ENCODE data around the gene FRS3. TPM values are rescaled to one million over a fixed set of nuclear protein-coding genes. Genes with fewer than 3 reads are reported as not detected.

Gene FRS3
- total RNA-seq, 1 donor from 2014 or later = 5.3 TPM

DNA sequence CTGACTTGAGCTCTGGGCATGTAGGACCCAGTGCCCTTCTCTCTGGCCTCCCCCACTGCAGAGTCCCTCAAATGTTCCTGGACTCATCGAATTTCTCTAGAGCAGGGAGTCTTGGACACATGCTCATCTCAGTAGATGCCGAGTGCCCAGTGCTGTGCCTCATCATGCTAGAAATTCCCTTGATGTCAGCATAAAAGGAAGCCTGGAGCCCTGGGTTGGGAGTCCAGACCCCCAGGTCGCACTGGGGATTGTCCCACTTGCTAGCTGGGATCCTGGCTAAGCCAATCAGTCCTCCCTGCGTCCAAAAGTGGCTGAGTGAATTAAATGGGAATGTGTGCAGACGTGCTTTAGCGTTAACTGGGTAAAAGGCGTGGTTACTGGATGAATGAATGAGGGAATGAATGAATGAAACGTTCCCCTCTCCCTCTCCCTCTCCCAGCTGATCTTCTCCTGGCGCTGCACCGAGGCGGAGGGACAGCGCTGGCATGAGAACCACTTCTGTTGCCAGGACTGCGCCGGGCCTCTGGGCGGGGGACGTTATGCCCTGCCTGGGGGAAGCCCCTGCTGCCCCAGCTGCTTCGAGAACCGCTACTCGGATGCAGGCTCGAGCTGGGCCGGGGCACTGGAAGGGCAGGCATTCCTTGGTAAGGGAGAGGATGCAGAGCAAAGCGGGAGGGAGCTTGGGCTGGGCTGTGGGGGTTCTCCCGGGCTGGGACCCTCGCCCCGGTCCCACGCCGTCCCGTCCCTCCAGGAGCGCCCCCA is 6.2 kb upstream of the FRS3 start:
- no peak for TF ChIP-seq CTCF (IDR thresholded peaks at IDR 0.05; ENCODE audit: borderline replicate concordance)
- Histone ChIP-seq H3K4me1 (peaks cover 95% of the 10 kb centered on the region), H3K4me3 (peak overlapping the region; percentile 90), H3K36me3 (peaks cover 28% of the 10 kb centered on the region), H3K9me3 (replicated peaks) (no peaks in the 10 kb centered on the region), H3K27ac (replicated peaks) (peak overlapping the region; percentile 95), H3K27me3 (ENCODE audit: low read depth) (no peaks in the 10 kb centered on the region)
- intact Hi-C loops (cut with micrococcal nuclease) = loop anchor here (10.0 kb wide), 1 partner anchor 259 kb away; no protein-coding TSS in a partner anchor
- peak; percentile 35 for DNase-seq

DNA sequence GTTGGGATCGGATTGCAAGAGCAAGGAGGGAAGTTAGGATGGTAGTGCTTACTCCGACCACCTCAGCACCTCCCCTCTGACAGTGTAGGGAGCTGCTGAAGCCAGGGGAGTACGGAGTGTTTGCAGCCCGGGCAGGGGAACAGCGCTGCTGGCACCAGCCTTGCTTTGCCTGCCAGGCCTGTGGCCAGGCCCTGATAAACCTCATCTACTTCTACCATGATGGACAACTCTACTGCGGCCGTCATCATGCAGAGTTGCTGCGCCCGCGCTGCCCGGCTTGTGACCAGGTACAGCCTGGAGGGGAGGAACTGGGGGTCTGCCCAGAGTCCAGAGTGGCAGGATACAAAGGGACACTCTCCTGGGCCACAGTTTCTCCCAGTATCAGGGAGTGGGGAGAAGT is 5.6 kb upstream of the FRS3 start:
- peak; percentile 41 for DNase-seq
- TF ChIP-seq CTCF (IDR thresholded peaks at IDR 0.05; ENCODE audit: borderline replicate concordance) = no peak
- Histone ChIP-seq H3K9me3 (replicated peaks) (no peaks in the 10 kb centered on the region), H3K4me1 (peaks cover 95% of the 10 kb centered on the region), H3K27ac (replicated peaks) (peak overlapping the region; percentile 95), H3K4me3 (peak overlapping the region; percentile 90), H3K36me3 (peaks cover 22% of the 10 kb centered on the region), H3K27me3 (ENCODE audit: low read depth) (no peaks in the 10 kb centered on the region)
- intact Hi-C loops (cut with micrococcal nuclease) = loop anchor here (10.0 kb wide), 1 partner anchor 260 kb away; no protein-coding TSS in a partner anchor

- TF ChIP-seq CTCF (IDR thresholded peaks at IDR 0.05; ENCODE audit: borderline replicate concordance) = no peak
- peak overlapping the region; percentile 95 for H3K27ac ChIP-seq (replicated peaks)
- H3K27me3 ChIP-seq (ENCODE audit: low read depth) = no peaks in the 10 kb centered on the region
- peaks cover 91% of the 10 kb centered on the region for H3K4me1 ChIP-seq
- no peak for DNase-seq
- H3K4me3 ChIP-seq = no peak overlapping the region
- H3K36me3 ChIP-seq = peaks cover 16% of the 10 kb centered on the region
- H3K9me3 ChIP-seq (replicated peaks) = no peaks in the 10 kb centered on the region
- intact Hi-C loops (cut with micrococcal nuclease) = loop anchor here (10.0 kb wide), 1 partner anchor 260 kb away; no protein-coding TSS in a partner anchor
Measured at GRCh38 chr6:41784581-41785171, 5.0 kb upstream of the FRS3 start.

GRCh38 chr6:41783106-41783780 is 3.5 kb upstream of the FRS3 start:
- DNase-seq = no peak
- Histone ChIP-seq H3K36me3 (peaks cover 8% of the 10 kb centered on the region), H3K27ac (replicated peaks) (peak overlapping the region; percentile 34), H3K9me3 (replicated peaks) (no peaks in the 10 kb centered on the region), H3K4me3 (peak overlapping the region; percentile 96), H3K4me1 (peaks cover 90% of the 10 kb centered on the region), H3K27me3 (ENCODE audit: low read depth) (no peaks in the 10 kb centered on the region)
- intact Hi-C loops (cut with micrococcal nuclease) = loop anchor here (10.0 kb wide), 1 partner anchor 262 kb away; no protein-coding TSS in a partner anchor
- no peak for TF ChIP-seq CTCF (IDR thresholded peaks at IDR 0.05; ENCODE audit: borderline replicate concordance)

DNA sequence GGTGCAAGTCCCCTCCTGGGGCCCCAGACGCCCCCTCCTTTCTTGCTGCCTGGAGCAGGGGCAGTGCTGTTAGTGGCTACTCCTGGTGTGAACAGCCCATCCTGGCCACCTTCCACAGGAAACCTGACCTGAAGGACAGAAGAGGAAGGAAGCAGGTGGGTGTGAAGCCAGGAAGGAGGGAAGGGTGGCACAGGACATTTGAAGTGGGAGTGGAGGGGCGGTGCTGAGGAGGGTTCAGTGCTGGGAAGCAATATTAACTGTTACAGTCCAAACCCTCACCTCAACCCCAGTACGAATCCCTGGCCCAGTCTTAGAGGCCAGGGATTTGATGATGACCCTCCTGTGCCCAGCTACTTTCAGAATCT is 1.6 kb upstream of the FRS3 start:
- no peak for TF ChIP-seq CTCF (IDR thresholded peaks at IDR 0.05; ENCODE audit: borderline replicate concordance)
- Histone ChIP-seq H3K9me3 (replicated peaks) (no peaks in the 10 kb centered on the region), H3K27me3 (ENCODE audit: low read depth) (no peaks in the 10 kb centered on the region), H3K36me3 (peaks cover 20% of the 10 kb centered on the region), H3K27ac (replicated peaks) (peak overlapping the region; percentile 98), H3K4me3 (peak overlapping the region; percentile 96), H3K4me1 (peaks cover 80% of the 10 kb centered on the region)
- intact Hi-C loops (cut with micrococcal nuclease) = loop anchor here (10.0 kb wide), 1 partner anchor 263 kb away; no protein-coding TSS in a partner anchor
- peak; percentile 36 for DNase-seq

Data from left ventricle myocardium inferior (tissue), 1 donor.